B cell (primary cell): ENCODE results near the gene PHF21B. TPM values are rescaled to one million over a fixed set of nuclear protein-coding genes. Genes with fewer than 3 reads are reported as not detected.

Source experiments
- ATAC-seq: fragments of 200-7000 bp; cut with Tn5 transposase; one replicate; pipeline ENCODE4 v1.10.0; 2021; ENCODE audit warnings: low read depth, mild to moderate bottlenecking, moderate number of reproducible peaks, moderate library complexity
- CTCF ChIA-PET: fragments of 350-600 bp; sonication (Branson Sonifier 250); formaldehyde crosslinking; loops from one replicate; lab custom pipeline; 2021; ENCODE audit warnings: antibody characterized with exemption, inconsistent platforms; lab: Charles Lee
- POLR2A ChIA-PET: fragments of 350-600 bp; sonication (Branson Sonifier 250); formaldehyde crosslinking; loops from one replicate; lab custom pipeline; 2021; ENCODE audit warnings: antibody characterized with exemption; lab: Charles Lee
- DNase-seq: peaks from one replicate; pipeline ENCODE4 v3.0.0; 2013
- H2AFZ ChIP-seq: 2 replicates; pipeline ENCODE4 v1.6.1; 2012; ENCODE audit warnings: mild to moderate bottlenecking, low read depth, low read length; ENCODE audit not compliant: insufficient read depth, poor library complexity, severe bottlenecking
- H3K27ac ChIP-seq, 2 donors: 1 replicate in 1 of 2; 2 replicates in 1 of 2; pipeline ENCODE4 v1.5.1; 2012 to 2013; ENCODE audit warnings: low read length in 2 of 2, mild to moderate bottlenecking in 2 of 2, moderate library complexity in 1 of 2
- H3K27me3 ChIP-seq, 4 experiments: fragments of 200-600 bp in 1 of 4; sonication (generic) in 1 of 4; replicated peaks in 1 of 4; 1 replicate in 2 of 4; 2 replicates in 2 of 4; pipeline versions ENCODE4 v1.6.1 to v1.7.0; 2013 to 2016; ENCODE audit warnings: low read length in 3 of 4, mild to moderate bottlenecking in 2 of 4, mixed read lengths in 1 of 4, moderate library complexity in 1 of 4; ENCODE audit not compliant: insufficient read depth in 4 of 4, control insufficient read depth in 3 of 4; ENCODE audit errors: control extremely low read depth in 1 of 4
- H3K36me3 ChIP-seq, 2 experiments: replicated peaks in 1 of 2; 1 replicate in 1 of 2; 2 replicates in 1 of 2; pipeline versions ENCODE4 v1.6.1 to v1.7.1; 2013; ENCODE audit warnings: low read length in 1 of 2; ENCODE audit not compliant: insufficient read depth in 2 of 2, control insufficient read depth in 1 of 2; ENCODE audit errors: control extremely low read depth in 1 of 2, extremely low read depth in 1 of 2
- H3K4me1 ChIP-seq, 2 donors: fragments of 200-600 bp in 1 of 2; sonication (generic) in 1 of 2; 1 replicate in 1 of 2; 2 replicates in 1 of 2; pipeline versions ENCODE4 v1.5.1 to v1.6.1; 2013 to 2017; ENCODE audit warnings: low read length in 2 of 2; ENCODE audit not compliant: control insufficient read depth in 2 of 2, insufficient read depth in 2 of 2
- H3K4me2 ChIP-seq: replicated peaks from 2 replicates; pipeline ENCODE3; 2012; ENCODE audit warnings: mild to moderate bottlenecking, low read depth, low read length; ENCODE audit not compliant: poor library complexity, severe bottlenecking
- H3K4me3 ChIP-seq, 5 experiments: fragments of 200-600 bp in 1 of 5; sonication (generic) in 1 of 5; 1 replicate in 3 of 5; 2 replicates in 2 of 5; pipeline versions ENCODE4 v1.5.1 to v1.7.0; 2011 to 2016; ENCODE audit warnings: low read length in 4 of 5, mild to moderate bottlenecking in 4 of 5, low read depth in 2 of 5, control low read depth in 1 of 5, moderate library complexity in 1 of 5; ENCODE audit not compliant: insufficient read depth in 1 of 5; ENCODE audit errors: control extremely low read depth in 1 of 5, extremely low read depth in 1 of 5
- H3K79me2 ChIP-seq: fragments of 200-600 bp; sonication (generic); one replicate; pipeline ENCODE4 v1.6.0; 2016; ENCODE audit warnings: low read length; ENCODE audit not compliant: control insufficient read depth, insufficient read depth
- H3K9ac ChIP-seq: fragments of 200-600 bp; sonication (generic); 2 replicates; pipeline ENCODE4 v1.6.1; 2017; ENCODE audit warnings: mild to moderate bottlenecking, low read length, moderate library complexity
- H3K9me3 ChIP-seq, 3 donors: one replicate each; pipeline versions ENCODE4 v1.6.1 to v1.7.1; 2013; ENCODE audit warnings: low read length in 2 of 3; ENCODE audit not compliant: control insufficient read depth in 2 of 3, insufficient read depth in 1 of 3; ENCODE audit errors: control extremely low read depth in 1 of 3
- H4K20me1 ChIP-seq: 2 replicates; pipeline ENCODE4 v1.6.0; 2012; ENCODE audit warnings: mild to moderate bottlenecking, low read length; ENCODE audit not compliant: insufficient read depth, control insufficient read depth, poor library complexity, severe bottlenecking
- H3K27ac Mint-ChIP-seq: one replicate; pipeline ENCODE4 v1.8.0; 2021; ENCODE audit warnings: mixed read lengths
- H3K27me3 Mint-ChIP-seq: one replicate; pipeline ENCODE4 v1.8.0; 2021; ENCODE audit warnings: mixed read lengths
- H3K4me1 Mint-ChIP-seq: one replicate; pipeline ENCODE4 v1.8.0; 2021; ENCODE audit warnings: mixed read lengths
- H3K4me3 Mint-ChIP-seq: one replicate; pipeline ENCODE4 v1.8.0; 2021; ENCODE audit warnings: mixed read lengths
- H3K9me3 Mint-ChIP-seq: one replicate; pipeline ENCODE4 v1.8.0; 2022; ENCODE audit warnings: mixed read lengths; ENCODE audit not compliant: insufficient read depth
- CTCF ChIP-seq: fragments of 200-600 bp; IDR thresholded peaks from one replicate; pipeline ENCODE4 v1.8.0; 2022; ENCODE audit warnings: antibody characterized with exemption, mild to moderate bottlenecking
- EZH2 ChIP-seq: IDR thresholded peaks from 2 replicates; pipeline ENCODE4 v1.6.1; 2012; ENCODE audit warnings: borderline replicate concordance, low read depth, mild to moderate bottlenecking, moderate library complexity, low read length; ENCODE audit not compliant: insufficient read depth, poor library complexity, severe bottlenecking
- WGBS: methylation state at CpG from one replicate; pipeline ENCODE4 v1.1.5; 2013; ENCODE audit warnings: missing lambda C conversion rate; ENCODE audit not compliant: insufficient coverage; 5-methylcytosine and 5-hydroxymethylcytosine counted together
- intact Hi-C: fragments of 100-400 bp; cut with micrococcal nuclease; formaldehyde crosslinking; loops from one replicate; pipeline ENCODE4 v1.10.0; 2022
- polyA plus RNA-seq: library from polyadenylated mRNA; depleted of rRNA; stranded (reverse); fragments of >200 nt; gene quantifications from 2 replicates; pipeline ENCODE4 v1.2.3, GENCODE V29; 2012
- total RNA-seq, 2 donors: library from RNA; stranded (reverse); fragments of 120-200 nt in 1 of 2; gene quantifications; 1 replicate in 1 of 2; 2 replicates in 1 of 2; pipeline versions ENCODE4 v1.2.3 to v1.2.4, GENCODE V29; 2013 to 2022

Gene PHF21B
- total and polyA plus RNA-seq, 2 donors (not counting 1 experiment from before 2014, with no cell fraction given) = not detected

- Histone ChIP-seq H4K20me1 (no peaks in the 10 kb centered on the region), H2AFZ (no peak overlapping the region), H3K4me2 (no peak overlapping the region), H3K4me1 (no peaks in the 10 kb centered on the region), H3K4me3 (no peak overlapping the region), H3K9ac (no peak overlapping the region), H3K27me3 (no peaks in the 10 kb centered on the region), H3K36me3 (no peaks in the 10 kb centered on the region), H3K79me2 (no peaks in the 10 kb centered on the region), H3K9me3 (peaks cover 0 to 10% (median 0%) of the 10 kb centered on the region in 3 donors), H3K27ac (no peak overlapping the region)
- no peak for DNase-seq
- H3K4me1 Mint-ChIP-seq = no peaks in the 10 kb centered on the region
- 100% methylated on average over 1 of the region's 1 CpG for WGBS
- no peaks in the 10 kb centered on the region for H3K9me3 Mint-ChIP-seq
- ATAC-seq = no peak
- no peaks in the 10 kb centered on the region for H3K27me3 Mint-ChIP-seq
- intact Hi-C loops = no loop called here
- TF ChIP-seq EZH2 (no peak), CTCF (no peak)
- POLR2A ChIA-PET = no interaction called here
- H3K27ac Mint-ChIP-seq = no peak overlapping the region
- CTCF ChIA-PET = no interaction called here
- no peak overlapping the region for H3K4me3 Mint-ChIP-seq
Observed at GRCh38 chr22:44884562-44884961, 125.2 kb downstream of the PHF21B start.

- Histone ChIP-seq H4K20me1 (no peaks in the 10 kb centered on the region), H2AFZ (no peak overlapping the region), H3K79me2 (no peaks in the 10 kb centered on the region), H3K9me3 (peaks cover 0 to 9% (median 0%) of the 10 kb centered on the region in 3 donors), H3K9ac (no peak overlapping the region), H3K4me1 (no peaks in the 10 kb centered on the region), H3K27ac (no peak overlapping the region), H3K4me2 (no peak overlapping the region), H3K36me3 (no peaks in the 10 kb centered on the region), H3K27me3 (no peaks in the 10 kb centered on the region), H3K4me3 (no peak overlapping the region)
- DNase-seq = no peak
- CTCF ChIA-PET = no interaction called here
- intact Hi-C loops = no loop called here
- H3K9me3 Mint-ChIP-seq = no peaks in the 10 kb centered on the region
- no peak for TF ChIP-seq EZH2
- no peak for TF ChIP-seq CTCF
- POLR2A ChIA-PET = no interaction called here
- 90% methylated on average over 10 of the region's 12 CpGs for WGBS
- H3K4me3 Mint-ChIP-seq = no peak overlapping the region
- no peaks in the 10 kb centered on the region for H3K4me1 Mint-ChIP-seq
- H3K27ac Mint-ChIP-seq = no peak overlapping the region
- ATAC-seq = no peak
- no peaks in the 10 kb centered on the region for H3K27me3 Mint-ChIP-seq
Observed at GRCh38 chr22:44883011-44883421, 126.8 kb downstream of the PHF21B start.
